HG03378 (cell line): ENCODE results near the gene ERC2.
A peak's percentile ranks its signal among the peaks of the same experiment; 100 is the strongest.
"Not testable (repeated sequence)": the region's sequence is repeated elsewhere in the genome, so short reads cannot be mapped to it uniquely, and the experiment has no call there.

Source experiments
- ATAC-seq: cut with Tn5 transposase; IDR thresholded peaks from one replicate; pipeline ENCODE4 v1.9.1; 2021; ENCODE audit warnings: mild to moderate bottlenecking, moderate library complexity; ENCODE audit not compliant: unreplicated experiment

The ERC2 gene

GRCh38 chr3:56318891-56319290 lies 149.4 kb downstream of the ERC2 start:
- ATAC-seq = no peak

- ATAC-seq = no peak
Measured at GRCh38 chr3:56316944-56317343, 151.3 kb downstream of the ERC2 start.

- no peak for ATAC-seq
Measured at GRCh38 chr3:56314842-56315241, 153.4 kb downstream of the ERC2 start.

GRCh38 chr3:56309465-56309864 lies 158.8 kb downstream of the ERC2 start:
- no peak for ATAC-seq

GRCh38 chr3:56308471-56308870 lies 159.8 kb downstream of the ERC2 start:
- no peak for ATAC-seq

GRCh38 chr3:56304069-56304468 lies 164.2 kb downstream of the ERC2 start:
- ATAC-seq = no peak

GRCh38 chr3:56303487-56303886 lies 164.8 kb downstream of the ERC2 start:
- ATAC-seq = peak; percentile 79

GRCh38 chr3:56302417-56302816 lies 165.8 kb downstream of the ERC2 start:
- ATAC-seq = no peak

- ATAC-seq = no peak
Measured at GRCh38 chr3:56297281-56297840, 170.9 kb downstream of the ERC2 start.

- no peak for ATAC-seq
Measured at GRCh38 chr3:56296361-56296760, 171.9 kb downstream of the ERC2 start.

- ATAC-seq = no peak
Measured at GRCh38 chr3:56295161-56295560, 173.1 kb downstream of the ERC2 start.

- ATAC-seq = no peak
Measured at GRCh38 chr3:56294286-56294685, 174.0 kb downstream of the ERC2 start.

- peak; percentile 61 for ATAC-seq
Measured at GRCh38 chr3:56291953-56292352, 176.3 kb downstream of the ERC2 start.

- ATAC-seq = no peak
Measured at GRCh38 chr3:56291244-56291680, 177.0 kb downstream of the ERC2 start.

- ATAC-seq = no peak
Measured at GRCh38 chr3:56290374-56290773, 177.9 kb downstream of the ERC2 start.

GRCh38 chr3:56288258-56288657 lies 180.0 kb downstream of the ERC2 start:
- ATAC-seq = no peak

- no peak for ATAC-seq
Measured at GRCh38 chr3:56282341-56282740, 185.9 kb downstream of the ERC2 start.

- ATAC-seq = no peak
Measured at GRCh38 chr3:56277236-56277635, 191.0 kb downstream of the ERC2 start.

GRCh38 chr3:56275120-56275519 lies 193.1 kb downstream of the ERC2 start:
- ATAC-seq = no peak

- ATAC-seq = no peak
Measured at GRCh38 chr3:56269755-56270535, 198.3 kb downstream of the ERC2 start.

- no peak for ATAC-seq
Measured at GRCh38 chr3:56268616-56269383, 199.5 kb downstream of the ERC2 start.

GRCh38 chr3:56261852-56262251 lies 206.4 kb downstream of the ERC2 start:
- not testable (repeated sequence) for ATAC-seq
